Upper lobe of left lung (tissue), 4 donors: Measurements from ENCODE around the gene EYS.

Experiments used
- CTCF ChIP-seq, 6 experiments: fragments of 450-650 bp in 4 of 6; fragments of 200-600 bp in 2 of 6; sonication (generic) in 2 of 6; IDR thresholded peaks; one replicate each; pipeline ENCODE4 v1.5.1; 2016 to 2019; ENCODE audit warnings: antibody characterized with exemption in 6 of 6
- EP300 ChIP-seq, 4 donors: sonication (generic); formaldehyde crosslinking; IDR thresholded peaks; one replicate each; pipeline ENCODE4 v1.5.1; 2017; ENCODE audit warnings: antibody characterized with exemption in 4 of 4, control low read depth in 2 of 4
- POLR2A ChIP-seq, 4 donors: fragments of 450-650 bp; IDR thresholded peaks; one replicate each; pipeline ENCODE4 v1.5.1; 2016 to 2017; ENCODE audit warnings: antibody characterized with exemption in 4 of 4, mild to moderate bottlenecking in 2 of 4
- POLR2AphosphoS5 ChIP-seq, 2 donors: sonication (generic); formaldehyde crosslinking; IDR thresholded peaks; one replicate each; pipeline ENCODE4 v1.5.1; 2017; ENCODE audit warnings: antibody characterized with exemption in 2 of 2

GRCh38 chr6:64429926-64430325 lies 1277.1 kb downstream of the EYS start:
- no peak for TF ChIP-seq CTCF (IDR thresholded peaks at IDR 0.05)
- TF ChIP-seq POLR2A (IDR thresholded peaks at IDR 0.05), result no peak
- no peak for TF ChIP-seq POLR2AphosphoS5 (IDR thresholded peaks at IDR 0.05)
- no peak for TF ChIP-seq EP300 (IDR thresholded peaks at IDR 0.05)
